ENCODE data around the gene ZBTB7C.

Gene ZBTB7C

DNA sequence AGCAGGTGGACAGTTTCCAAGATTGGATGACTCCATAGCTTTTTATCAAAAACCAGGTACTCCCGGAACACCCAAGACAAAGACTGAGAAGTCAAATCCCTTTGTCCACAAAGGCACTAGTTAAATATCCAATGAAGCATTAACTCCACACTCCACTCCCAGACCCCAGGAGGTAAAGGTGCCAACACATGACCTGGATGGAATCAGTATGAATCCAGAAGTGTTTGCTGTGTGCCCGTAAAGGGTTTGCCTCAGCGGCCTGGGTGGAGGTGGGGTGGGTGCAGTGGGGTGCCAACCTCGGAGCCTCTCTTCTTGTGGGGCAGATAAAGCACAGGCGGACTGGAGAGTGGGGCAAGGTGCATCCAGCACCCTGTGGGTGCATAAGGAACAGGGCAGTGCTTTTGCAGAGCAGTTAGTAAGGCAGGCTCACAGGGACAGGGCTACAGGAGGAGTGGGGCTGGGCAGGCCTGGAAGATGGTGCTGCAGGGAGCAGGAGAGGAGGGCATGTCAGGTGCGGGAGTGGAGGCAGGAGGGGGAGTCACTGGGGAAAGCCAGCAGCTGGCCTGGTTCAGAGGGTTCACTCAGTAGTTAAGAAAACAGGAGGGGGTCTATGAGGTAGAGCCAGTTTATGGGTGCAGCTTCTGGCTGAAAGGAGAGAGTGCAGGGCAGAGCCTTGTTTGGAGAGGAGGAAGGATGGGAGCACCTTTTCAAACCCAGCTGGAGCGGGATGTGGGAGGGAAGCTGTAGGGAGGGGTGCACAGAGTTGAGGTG lies 270.3 kb downstream of the ZBTB7C start:
- Histone ChIP-seq H3K27me3 (ENCODE audit: insufficient read depth, low read length, poor library complexity) (peaks cover 6% of the 10 kb centered on the region), H3K79me2 (ENCODE audit: insufficient read depth, low read length) (peaks cover 6% of the 10 kb centered on the region; the same call in 1 of the 2 replicates), H3K9ac (ENCODE audit: low read depth, low read length) (no peak overlapping the region)

DNA sequence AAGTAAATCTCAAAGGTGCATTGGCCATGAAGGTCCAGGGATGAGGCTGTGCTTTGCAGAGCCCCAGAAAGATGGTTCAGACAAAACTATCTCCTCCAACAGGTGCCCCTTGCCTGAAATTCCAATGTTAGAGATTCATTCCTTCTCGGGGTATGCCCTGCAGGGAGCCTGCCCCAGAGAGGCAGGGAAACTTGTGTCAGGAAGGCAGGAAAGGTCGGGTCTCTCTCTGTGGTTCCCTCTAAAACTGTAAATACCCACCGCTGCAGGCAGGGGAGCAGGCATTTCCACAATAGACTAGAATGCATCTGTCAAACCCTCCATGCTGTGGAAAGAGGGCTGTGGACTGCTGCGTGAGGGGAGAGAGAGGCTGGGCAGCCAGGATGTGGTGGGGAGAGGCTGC lies 271.0 kb downstream of the ZBTB7C start:
- H3K27ac ChIP-seq (ENCODE audit: low read length): peak overlapping the region; percentile 93
- H4K20me1 ChIP-seq (ENCODE audit: insufficient read depth, low read length): no peaks in the 10 kb centered on the region
- H3K9ac ChIP-seq (ENCODE audit: low read depth, low read length): peak overlapping the region; percentile 77
- peaks cover 6% of the 10 kb centered on the region for H3K27me3 ChIP-seq (ENCODE audit: insufficient read depth, low read length, poor library complexity)
- H3K4me1 ChIP-seq (ENCODE audit: insufficient read depth, low read length): peaks cover 65% of the 10 kb centered on the region
- no peaks in the 10 kb centered on the region for H3K36me3 ChIP-seq (ENCODE audit: insufficient read depth, low read length)
- no peaks in the 10 kb centered on the region for H3K9me3 ChIP-seq (ENCODE audit: insufficient read depth, low read length, severe bottlenecking)
- ATAC-seq (ENCODE audit: insufficient read depth, low read depth) (no peak), DNase-seq (no peak)
- no peak overlapping the region for H3K4me3 ChIP-seq (ENCODE audit: low read depth in 1 of 2, low read length in 2 of 2)
- peaks cover 6% of the 10 kb centered on the region; the same call in 1 of the 2 replicates for H3K79me2 ChIP-seq (ENCODE audit: insufficient read depth, low read length)
- TF ChIP-seq, protein P1, sequence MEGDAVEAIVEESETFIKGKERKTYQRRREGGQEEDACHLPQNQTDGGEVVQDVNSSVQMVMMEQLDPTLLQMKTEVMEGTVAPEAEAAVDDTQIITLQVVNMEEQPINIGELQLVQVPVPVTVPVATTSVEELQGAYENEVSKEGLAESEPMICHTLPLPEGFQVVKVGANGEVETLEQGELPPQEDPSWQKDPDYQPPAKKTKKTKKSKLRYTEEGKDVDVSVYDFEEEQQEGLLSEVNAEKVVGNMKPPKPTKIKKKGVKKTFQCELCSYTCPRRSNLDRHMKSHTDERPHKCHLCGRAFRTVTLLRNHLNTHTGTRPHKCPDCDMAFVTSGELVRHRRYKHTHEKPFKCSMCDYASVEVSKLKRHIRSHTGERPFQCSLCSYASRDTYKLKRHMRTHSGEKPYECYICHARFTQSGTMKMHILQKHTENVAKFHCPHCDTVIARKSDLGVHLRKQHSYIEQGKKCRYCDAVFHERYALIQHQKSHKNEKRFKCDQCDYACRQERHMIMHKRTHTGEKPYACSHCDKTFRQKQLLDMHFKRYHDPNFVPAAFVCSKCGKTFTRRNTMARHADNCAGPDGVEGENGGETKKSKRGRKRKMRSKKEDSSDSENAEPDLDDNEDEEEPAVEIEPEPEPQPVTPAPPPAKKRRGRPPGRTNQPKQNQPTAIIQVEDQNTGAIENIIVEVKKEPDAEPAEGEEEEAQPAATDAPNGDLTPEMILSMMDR (IDR thresholded peaks at IDR 0.05; ENCODE audit: borderline replicate concordance, extremely low read depth, low read length, poor library complexity, severe bottlenecking): peak; percentile 26
- no peak for TF ChIP-seq EZH2 (IDR thresholded peaks at IDR 0.05; ENCODE audit: borderline replicate concordance, low read depth, low read length, severe bottlenecking)
- peak overlapping the region; percentile 83; the same call in 1 of the 2 replicates for H2AFZ ChIP-seq (ENCODE audit: low read depth, low read length)
- H3K4me2 ChIP-seq (ENCODE audit: insufficient read depth, low read length): peak overlapping the region; percentile 71; the same call in 1 of the 2 replicates

More for the DNA sequence above, 270.3 kb downstream of the ZBTB7C start:
- Histone ChIP-seq H3K36me3 (ENCODE audit: insufficient read depth, low read length) (no peaks in the 10 kb centered on the region), H4K20me1 (ENCODE audit: insufficient read depth, low read length) (no peaks in the 10 kb centered on the region), H2AFZ (ENCODE audit: low read depth, low read length) (peak overlapping the region; percentile 83; the same call in 1 of the 2 replicates), H3K4me2 (ENCODE audit: insufficient read depth, low read length) (no peak overlapping the region), H3K4me3 (ENCODE audit: low read depth in 1 of 2, low read length in 2 of 2) (no peak overlapping the region), H3K4me1 (ENCODE audit: insufficient read depth, low read length) (peaks cover 62% of the 10 kb centered on the region), H3K27ac (ENCODE audit: low read length) (peak overlapping the region; percentile 93), H3K9me3 (ENCODE audit: insufficient read depth, low read length, severe bottlenecking) (no peaks in the 10 kb centered on the region)
- ATAC-seq (ENCODE audit: insufficient read depth, low read depth) (no peak), DNase-seq (no peak)
- no peak for TF ChIP-seq EZH2 (IDR thresholded peaks at IDR 0.05; ENCODE audit: borderline replicate concordance, low read depth, low read length, severe bottlenecking)
- TF ChIP-seq, protein P1 (IDR thresholded peaks at IDR 0.05; ENCODE audit: borderline replicate concordance, extremely low read depth, low read length, poor library complexity, severe bottlenecking): no peak

DNA sequence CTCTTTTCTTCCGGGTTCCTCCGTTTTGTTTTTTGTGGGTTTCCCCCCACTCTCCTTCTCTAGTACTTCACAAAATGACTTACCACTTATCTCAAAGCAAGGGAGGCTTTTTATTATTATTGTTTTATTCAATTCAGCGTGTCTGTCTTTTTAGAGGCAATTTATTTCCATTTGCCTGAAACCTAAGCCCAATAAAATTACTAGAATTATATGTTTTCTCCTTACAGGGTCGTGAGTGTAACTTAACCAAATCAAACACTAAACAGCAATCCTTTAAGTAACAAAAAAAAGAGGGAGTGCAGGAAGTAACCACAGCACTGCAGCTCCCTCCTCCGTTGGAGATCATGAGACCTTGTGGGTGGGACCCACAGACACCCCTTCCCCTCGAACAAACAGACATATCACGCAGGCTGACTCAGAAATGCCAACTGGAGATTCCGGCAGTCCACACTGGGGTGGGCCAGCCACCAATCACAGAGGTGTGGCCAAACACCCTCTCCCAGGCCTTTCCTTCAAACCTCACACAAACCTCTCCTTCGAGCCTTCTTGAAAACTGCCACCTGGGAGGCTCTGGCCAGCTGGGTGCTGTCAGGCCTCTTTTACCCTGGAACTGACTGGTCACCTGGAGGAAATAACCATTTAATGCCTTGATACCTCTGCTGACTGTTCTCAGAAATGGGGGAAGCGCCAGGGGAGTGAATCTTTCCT lies 271.7 kb downstream of the ZBTB7C start:
- no peaks in the 10 kb centered on the region for H4K20me1 ChIP-seq (ENCODE audit: insufficient read depth, low read length)
- H3K4me3 ChIP-seq (ENCODE audit: low read depth in 1 of 2, low read length in 2 of 2): peak overlapping the region; percentile 32 to 66; a peak in 3 of 4 replicates
- peak overlapping the region; percentile 83 for H2AFZ ChIP-seq (ENCODE audit: low read depth, low read length)
- H3K4me1 ChIP-seq (ENCODE audit: insufficient read depth, low read length): peaks cover 65% of the 10 kb centered on the region
- H3K9ac ChIP-seq (ENCODE audit: low read depth, low read length): peak overlapping the region; percentile 77
- peak; percentile 70 for ATAC-seq (ENCODE audit: insufficient read depth, low read depth)
- no peaks in the 10 kb centered on the region for H3K36me3 ChIP-seq (ENCODE audit: insufficient read depth, low read length)
- no peak for TF ChIP-seq EZH2 (IDR thresholded peaks at IDR 0.05; ENCODE audit: borderline replicate concordance, low read depth, low read length, severe bottlenecking)
- TF ChIP-seq, protein P1 (IDR thresholded peaks at IDR 0.05; ENCODE audit: borderline replicate concordance, extremely low read depth, low read length, poor library complexity, severe bottlenecking): peak; percentile 33
- H3K4me2 ChIP-seq (ENCODE audit: insufficient read depth, low read length): peak overlapping the region; percentile 71
- H3K27me3 ChIP-seq (ENCODE audit: insufficient read depth, low read length, poor library complexity): peaks cover 6% of the 10 kb centered on the region
- H3K9me3 ChIP-seq (ENCODE audit: insufficient read depth, low read length, severe bottlenecking): no peaks in the 10 kb centered on the region
- peaks cover 6% of the 10 kb centered on the region; the same call in 1 of the 2 replicates for H3K79me2 ChIP-seq (ENCODE audit: insufficient read depth, low read length)
- peak; percentile 42 for DNase-seq
- peak overlapping the region; percentile 93 for H3K27ac ChIP-seq (ENCODE audit: low read length)
